GM10266 (cell line): ENCODE results near the gene GRIFIN.
A peak's percentile ranks its signal among the peaks of the same experiment; 100 is the strongest.

Source experiments
- DNase-seq: peaks from one replicate; pipeline ENCODE4 v3.0.0; 2012; ENCODE audit errors: extremely low spot score
- TF ChIP-seq, protein P1 (sequence below): IDR thresholded peaks from 2 replicates; pipeline ENCODE4 v1.5.1; 2012; ENCODE audit warnings: mild to moderate bottlenecking, low read depth; ENCODE audit not compliant: control insufficient read depth, insufficient read depth; ENCODE audit errors: missing control alignments

GRIFIN gene

DNA sequence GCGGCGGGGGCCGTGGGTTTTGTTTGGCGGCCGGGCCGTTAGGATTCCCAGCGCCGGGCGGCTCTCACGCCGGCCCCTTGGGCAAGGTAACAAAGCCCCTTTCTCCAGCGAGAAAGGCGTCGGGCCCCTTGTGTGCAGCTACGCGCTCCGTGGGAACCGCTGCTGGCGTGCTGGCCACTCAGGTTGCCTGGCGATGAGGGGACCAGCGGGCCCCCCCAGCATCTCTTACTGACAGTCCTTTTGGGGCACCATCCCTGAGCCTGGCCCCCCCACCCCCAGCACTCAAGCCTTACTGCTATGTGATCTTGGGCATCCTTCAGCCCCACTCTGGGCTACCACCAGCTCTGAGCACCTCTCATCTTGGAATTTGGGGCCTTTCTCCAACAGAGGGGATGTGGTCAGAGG, 45.1 kb upstream of the GRIFIN start:
- DNase-seq: no peak
- TF ChIP-seq, protein P1, sequence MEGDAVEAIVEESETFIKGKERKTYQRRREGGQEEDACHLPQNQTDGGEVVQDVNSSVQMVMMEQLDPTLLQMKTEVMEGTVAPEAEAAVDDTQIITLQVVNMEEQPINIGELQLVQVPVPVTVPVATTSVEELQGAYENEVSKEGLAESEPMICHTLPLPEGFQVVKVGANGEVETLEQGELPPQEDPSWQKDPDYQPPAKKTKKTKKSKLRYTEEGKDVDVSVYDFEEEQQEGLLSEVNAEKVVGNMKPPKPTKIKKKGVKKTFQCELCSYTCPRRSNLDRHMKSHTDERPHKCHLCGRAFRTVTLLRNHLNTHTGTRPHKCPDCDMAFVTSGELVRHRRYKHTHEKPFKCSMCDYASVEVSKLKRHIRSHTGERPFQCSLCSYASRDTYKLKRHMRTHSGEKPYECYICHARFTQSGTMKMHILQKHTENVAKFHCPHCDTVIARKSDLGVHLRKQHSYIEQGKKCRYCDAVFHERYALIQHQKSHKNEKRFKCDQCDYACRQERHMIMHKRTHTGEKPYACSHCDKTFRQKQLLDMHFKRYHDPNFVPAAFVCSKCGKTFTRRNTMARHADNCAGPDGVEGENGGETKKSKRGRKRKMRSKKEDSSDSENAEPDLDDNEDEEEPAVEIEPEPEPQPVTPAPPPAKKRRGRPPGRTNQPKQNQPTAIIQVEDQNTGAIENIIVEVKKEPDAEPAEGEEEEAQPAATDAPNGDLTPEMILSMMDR: no peak

DNA sequence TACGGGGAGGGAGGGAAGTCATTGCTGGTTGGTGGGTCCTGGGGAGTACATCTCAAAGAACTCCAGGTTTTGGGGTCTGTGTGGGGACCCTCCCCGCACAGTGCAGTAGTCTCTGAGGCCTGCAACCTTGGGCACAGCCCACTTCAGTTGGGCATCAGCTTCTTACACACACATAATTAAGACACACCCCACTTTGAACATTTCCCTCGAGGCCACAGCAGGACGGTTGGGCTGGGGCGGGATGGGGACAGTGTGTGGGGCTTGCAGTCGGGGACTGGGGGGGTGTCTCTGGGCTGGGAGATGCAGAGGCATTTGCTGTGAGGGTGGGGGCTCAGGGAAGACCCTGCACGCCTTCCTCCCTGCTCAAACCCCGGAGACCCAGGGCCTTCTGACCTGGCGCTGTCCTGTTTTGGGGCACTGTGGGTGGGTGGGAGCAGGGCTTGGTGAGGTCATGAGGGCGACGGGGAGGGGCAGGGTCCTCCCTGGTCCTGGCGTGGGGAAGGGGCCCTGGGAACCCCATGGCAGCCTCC, 44.6 kb upstream of the GRIFIN start:
- TF ChIP-seq, protein P1: no peak
- DNase-seq: no peak

DNA sequence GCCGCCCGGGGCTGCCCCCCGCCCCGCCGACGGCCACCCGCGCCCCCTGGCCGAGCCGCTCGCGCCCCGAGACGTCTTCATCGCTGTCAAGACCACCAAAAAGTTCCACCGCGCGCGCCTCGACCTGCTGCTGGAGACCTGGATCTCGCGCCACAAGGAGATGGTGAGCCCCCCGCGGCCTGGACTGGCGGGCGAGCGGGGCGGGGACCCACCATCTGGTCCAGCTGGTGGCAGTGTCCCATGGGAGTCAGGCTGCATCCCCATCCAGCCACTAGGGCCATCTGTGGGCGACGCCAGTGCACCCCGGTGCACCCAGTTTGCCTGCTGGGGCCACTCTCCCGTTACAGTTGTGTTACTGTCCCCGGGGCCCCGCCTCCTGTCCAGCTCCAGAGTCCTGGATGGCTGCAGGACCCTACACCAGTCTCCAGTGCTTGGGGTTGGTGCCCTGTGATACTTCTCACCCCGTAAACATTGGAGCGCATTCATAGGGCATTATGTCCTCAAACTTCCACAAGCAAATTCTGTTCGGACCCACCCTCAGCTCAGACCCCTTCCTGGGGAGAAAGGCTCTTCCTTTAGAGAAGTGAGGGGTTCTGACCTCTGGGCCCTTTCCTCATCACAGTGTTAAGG, 44.0 kb upstream of the GRIFIN start:
- DNase-seq: peak; percentile 73
- TF ChIP-seq, protein P1: no peak

DNA sequence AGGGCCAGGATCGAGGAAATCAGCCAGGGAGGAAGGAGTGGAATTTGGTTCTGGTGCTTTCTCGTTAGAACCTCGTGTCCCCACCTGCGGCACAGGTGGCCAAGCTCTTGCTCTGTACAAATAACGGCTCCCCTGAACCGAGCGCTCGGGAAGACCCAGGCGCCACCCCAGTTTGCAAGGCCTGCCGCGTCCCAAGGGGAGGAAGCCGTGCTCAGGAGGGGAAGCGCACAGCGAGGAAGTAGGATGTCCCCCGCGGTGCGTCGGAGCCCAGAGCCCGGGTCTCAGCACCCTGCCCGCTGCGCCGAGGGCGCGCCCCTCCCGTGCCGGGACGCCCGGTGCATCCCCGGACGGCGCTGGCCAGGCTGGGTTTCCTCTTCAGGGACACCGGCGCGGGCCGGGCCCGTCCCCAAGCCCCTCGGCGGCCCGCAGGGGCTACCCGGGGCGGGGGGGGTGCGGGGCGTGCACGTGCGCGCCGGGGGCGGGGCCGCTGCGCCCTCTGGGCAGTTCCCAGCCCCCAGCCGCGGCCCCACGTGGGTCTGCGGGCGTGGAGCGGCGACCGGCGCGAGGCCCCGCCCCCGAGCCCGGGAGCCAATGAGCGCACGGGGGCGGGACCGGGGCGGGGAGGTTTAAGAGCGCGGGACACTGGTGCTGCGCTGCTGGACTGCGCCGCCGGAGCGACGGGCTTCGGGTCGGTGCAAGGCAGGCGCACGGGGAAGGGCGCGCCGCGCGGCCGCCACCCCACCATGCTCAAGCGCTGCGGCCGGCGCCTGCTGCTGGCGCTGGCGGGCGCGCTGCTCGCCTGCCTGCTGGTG, 43.1 kb upstream of the GRIFIN start, which contains the start of gene LFNG:
LFNG (plus strand) TSS at position 656 of the 812 bp plus-strand sequence; CDS start at position 744, 88 bp downstream.
- TF ChIP-seq, protein P1: no peak
- DNase-seq: peak; percentile 100

DNA sequence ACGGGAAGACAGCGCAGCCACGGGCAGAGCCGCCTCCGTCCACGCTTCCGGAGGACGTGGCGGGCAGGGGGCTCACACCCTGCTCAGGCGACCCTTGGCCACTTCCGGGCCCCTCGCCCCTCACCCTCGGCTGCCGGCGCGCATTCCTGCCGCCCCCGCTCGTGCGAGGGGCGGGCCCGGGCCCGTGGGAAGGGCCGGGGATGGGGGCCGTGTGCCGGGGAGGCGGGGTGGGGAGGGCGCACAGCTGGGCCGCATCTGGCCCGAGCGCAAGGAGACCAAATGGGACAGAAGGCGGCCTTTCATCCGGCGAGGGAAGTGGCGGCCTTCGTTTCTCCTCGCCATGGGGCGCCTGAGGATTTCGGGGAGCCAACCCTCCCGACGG, 42.5 kb upstream of the GRIFIN start:
- TF ChIP-seq, protein P1: no peak
- no peak for DNase-seq

DNA sequence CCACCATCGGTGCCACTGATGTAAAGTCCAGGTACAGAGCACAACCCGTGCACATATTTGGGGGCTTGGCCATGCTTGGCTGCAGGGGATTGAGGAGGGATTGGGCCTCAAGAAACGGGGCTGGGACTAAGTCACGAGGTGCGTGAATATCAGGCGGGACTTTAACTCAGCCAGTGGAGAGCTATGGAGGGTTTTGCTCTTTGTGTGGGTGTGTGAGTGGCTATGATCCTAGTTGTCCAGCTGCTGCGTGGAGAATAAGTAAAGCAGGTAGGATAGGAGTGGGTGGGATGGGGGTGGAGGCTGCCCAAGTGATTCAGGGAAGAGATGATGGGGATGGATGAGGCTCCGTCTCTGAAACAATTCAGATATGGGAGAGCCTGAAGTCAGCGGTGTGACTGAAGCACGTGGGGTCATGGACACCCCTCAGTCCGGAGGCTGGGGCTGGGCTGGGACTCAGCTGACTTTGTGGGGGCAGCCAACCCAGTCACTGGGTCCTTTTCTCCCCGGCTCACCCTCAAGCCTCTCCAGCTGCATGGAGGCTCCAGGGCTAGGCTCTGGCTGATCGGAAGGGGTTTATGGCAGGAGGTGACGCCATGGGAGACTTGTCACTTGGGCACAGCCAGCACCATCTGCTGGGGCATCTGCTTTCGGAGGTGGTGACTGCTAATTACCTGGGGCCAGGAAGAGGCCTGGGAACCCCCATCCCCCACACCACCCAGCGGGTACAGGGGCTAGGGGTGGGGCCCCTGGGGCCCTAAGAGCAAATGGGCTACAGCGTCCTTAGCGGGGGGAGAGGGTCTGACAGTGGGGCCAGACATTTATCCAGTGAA, 41.7 kb upstream of the GRIFIN start:
- DNase-seq: no peak
- TF ChIP-seq, protein P1: no peak
